SK-N-MC (cell line): Measurements from ENCODE around the gene SSR4.

Source experiments
- EZH2 ChIP-seq: fragments of 200-600 bp; sonication (generic); IDR thresholded peaks from one replicate; pipeline ENCODE4 v1.6.1; 2017; ENCODE audit warnings: antibody characterized with exemption
- POLR2AphosphoS5 ChIP-seq: IDR thresholded peaks from 2 replicates; pipeline ENCODE4 v1.6.1; 2012; ENCODE audit warnings: mild to moderate bottlenecking, low read depth, low read length, borderline replicate concordance

GRCh38 chrX:153746359-153746758 is 48.1 kb upstream of the SSR4 start:
- no peak for TF ChIP-seq EZH2
- no peak for TF ChIP-seq POLR2AphosphoS5
